Neural progenitor cell (in vitro differentiated cells): Measurements from ENCODE around the gene NCS1. TPM values are rescaled to one million over a fixed set of nuclear protein-coding genes. Genes with fewer than 3 reads are reported as not detected.

ENCODE experiments used
- DNase-seq: peaks from one replicate; pipeline ENCODE4 v3.0.0-alpha.2; 2016; ENCODE audit warnings: low spot score
- H2AFZ ChIP-seq: fragments of 200-600 bp; sonication (generic); replicated peaks from 2 replicates; pipeline ENCODE4 v1.6.1; 2016; ENCODE audit warnings: antibody characterized with exemption
- H3F3A ChIP-seq: fragments of 200-600 bp; sonication (generic); 2 replicates; pipeline ENCODE4 v1.6.1; 2016; ENCODE audit warnings: antibody characterized with exemption, low read depth
- H3K27ac ChIP-seq: fragments of 200-600 bp; sonication (generic); 2 replicates; pipeline ENCODE4 v1.5.1; 2016; ENCODE audit warnings: mild to moderate bottlenecking
- H3K27me3 ChIP-seq: fragments of 200-600 bp; sonication (generic); 2 replicates; pipeline ENCODE4 v1.6.1; 2016; ENCODE audit warnings: mild to moderate bottlenecking, moderate library complexity
- H3K36me3 ChIP-seq: fragments of 200-600 bp; sonication (generic); 2 replicates; pipeline ENCODE4 v1.5.1; 2016
- H3K4me1 ChIP-seq: fragments of 200-600 bp; sonication (generic); 2 replicates; pipeline ENCODE4 v1.6.1; 2016; ENCODE audit warnings: mixed run types
- H3K4me2 ChIP-seq: fragments of 200-600 bp; sonication (generic); 2 replicates; pipeline ENCODE4 v1.6.1; 2016
- H3K4me3 ChIP-seq: fragments of 200-600 bp; sonication (generic); 2 replicates; pipeline ENCODE4 v1.5.1; 2016
- H3K79me2 ChIP-seq: fragments of 200-600 bp; sonication (generic); 2 replicates; pipeline ENCODE4 v1.6.1; 2016; ENCODE audit warnings: low read depth
- H3K9ac ChIP-seq: fragments of 200-600 bp; sonication (generic); 2 replicates; pipeline ENCODE4 v1.6.1; 2016
- H3K9me3 ChIP-seq: fragments of 200-600 bp; sonication (generic); 2 replicates; pipeline ENCODE4 v1.5.1; 2016; ENCODE audit warnings: low read depth
- H4K20me1 ChIP-seq: fragments of 200-600 bp; sonication (generic); 2 replicates; pipeline ENCODE4 v1.6.1; 2016; ENCODE audit warnings: low read depth
- H3K27ac Mint-ChIP-seq: 3 replicates; pipeline ENCODE4 v1.8.0; 2021; ENCODE audit warnings: mixed read lengths
- H3K27me3 Mint-ChIP-seq: 2 replicates; pipeline ENCODE4 v1.8.0; 2022; ENCODE audit warnings: low read depth, mild to moderate bottlenecking, inconsistent platforms, moderate library complexity, mixed read lengths; ENCODE audit not compliant: insufficient read depth
- H3K36me3 Mint-ChIP-seq: 3 replicates; pipeline ENCODE4 v1.8.0; 2021; ENCODE audit warnings: mixed read lengths
- H3K4me1 Mint-ChIP-seq: 3 replicates; pipeline ENCODE4 v1.8.0; 2021; ENCODE audit warnings: mixed read lengths
- H3K4me3 Mint-ChIP-seq: 3 replicates; pipeline ENCODE4 v1.8.0; 2021; ENCODE audit warnings: mild to moderate bottlenecking, moderate library complexity, mixed read lengths
- H3K9me3 Mint-ChIP-seq: 3 replicates; pipeline ENCODE4 v1.8.0; 2020; ENCODE audit warnings: mixed read lengths
- CTCF ChIP-seq: fragments of 200-600 bp; sonication (generic); IDR thresholded peaks from 2 replicates; pipeline ENCODE4 v1.5.1; 2017; ENCODE audit warnings: antibody characterized with exemption, mild to moderate bottlenecking
- EZH2 ChIP-seq: fragments of 200-600 bp; sonication (generic); IDR thresholded peaks from 2 replicates; pipeline ENCODE4 v1.6.1; 2017; ENCODE audit warnings: antibody characterized with exemption, mild to moderate bottlenecking, moderate library complexity
- EZH2phosphoT487 ChIP-seq: fragments of 200-600 bp; sonication (generic); IDR thresholded peaks from 2 replicates; pipeline ENCODE4 v1.6.1; 2017; ENCODE audit warnings: antibody characterized with exemption
- total RNA-seq: library from RNA; depleted of rRNA; stranded (reverse); fragments of >200 nt; gene quantifications from 2 replicates; pipeline ENCODE4 v1.2.3, GENCODE V29; 2015; ENCODE audit warnings: low replicate concordance

Gene NCS1
- total RNA-seq, 1 donor from 2014 or later, result 16.0 TPM

GRCh38 chr9:130185017-130185416 is 12.8 kb downstream of the NCS1 start:
- peaks cover 11% of the 10 kb centered on the region for H3K27me3 Mint-ChIP-seq
- TF ChIP-seq EZH2 (no peak), EZH2phosphoT487 (no peak), CTCF (no peak)
- H3K4me2 ChIP-seq, result peak overlapping the region; percentile 61
- H3K27ac Mint-ChIP-seq, result peak overlapping the region; percentile 97
- no peak overlapping the region for H3K9ac ChIP-seq
- peaks cover 55% of the 10 kb centered on the region for H3K4me1 Mint-ChIP-seq
- peaks cover 66% of the 10 kb centered on the region for H3K79me2 ChIP-seq
- peaks cover 46% of the 10 kb centered on the region for H4K20me1 ChIP-seq
- no peak overlapping the region for H2AFZ ChIP-seq
- H3K27ac ChIP-seq, result peak overlapping the region; percentile 56
- H3K4me3 ChIP-seq, result no peak overlapping the region
- DNase-seq, result no peak
- H3K4me3 Mint-ChIP-seq, result peak overlapping the region; percentile 77
- no peaks in the 10 kb centered on the region for H3K36me3 ChIP-seq
- no peaks in the 10 kb centered on the region for H3K9me3 ChIP-seq
- no peaks in the 10 kb centered on the region for H3K36me3 Mint-ChIP-seq
- H3K4me1 ChIP-seq, result peaks cover 40% of the 10 kb centered on the region
- H3K9me3 Mint-ChIP-seq, result no peaks in the 10 kb centered on the region
- no peaks in the 10 kb centered on the region for H3K27me3 ChIP-seq
- peaks cover 22% of the 10 kb centered on the region for H3F3A ChIP-seq

GRCh38 chr9:130185490-130186031 is 13.4 kb downstream of the NCS1 start:
- peak overlapping the region; percentile 78 for H3K4me3 Mint-ChIP-seq
- peaks cover 40% of the 10 kb centered on the region for H3K4me1 ChIP-seq

GRCh38 chr9:130186051-130186450 is 13.8 kb downstream of the NCS1 start:
- peak overlapping the region; percentile 78 for H3K4me3 Mint-ChIP-seq

More at GRCh38 chr9:130185490-130186031, 13.4 kb downstream of the NCS1 start:
- Mint-ChIP-seq H3K4me1 (peaks cover 55% of the 10 kb centered on the region), H3K27ac (peak overlapping the region; percentile 97), H3K27me3 (peaks cover 11% of the 10 kb centered on the region), H3K9me3 (no peaks in the 10 kb centered on the region), H3K36me3 (no peaks in the 10 kb centered on the region)
- peaks cover 61% of the 10 kb centered on the region for H3K79me2 ChIP-seq
- H3K27me3 ChIP-seq, result no peaks in the 10 kb centered on the region
- no peaks in the 10 kb centered on the region for H3K9me3 ChIP-seq
- peak overlapping the region; percentile 61 for H3K4me2 ChIP-seq
- no peak overlapping the region for H3K4me3 ChIP-seq
- no peak for TF ChIP-seq EZH2phosphoT487
- TF ChIP-seq CTCF, result no peak
- no peak for TF ChIP-seq EZH2
- H4K20me1 ChIP-seq, result peaks cover 46% of the 10 kb centered on the region
- no peaks in the 10 kb centered on the region for H3K36me3 ChIP-seq
- no peak overlapping the region for H3K9ac ChIP-seq
- H3F3A ChIP-seq, result peaks cover 22% of the 10 kb centered on the region
- no peak overlapping the region for H2AFZ ChIP-seq
- DNase-seq, result peak; percentile 71
- peak overlapping the region; percentile 56 for H3K27ac ChIP-seq

More at GRCh38 chr9:130186051-130186450, 13.8 kb downstream of the NCS1 start:
- H2AFZ ChIP-seq, result no peak overlapping the region
- peaks cover 40% of the 10 kb centered on the region for H3K4me1 ChIP-seq
- H3K27me3 ChIP-seq, result no peaks in the 10 kb centered on the region
- H3K4me2 ChIP-seq, result peak overlapping the region; percentile 61
- DNase-seq, result no peak
- no peak overlapping the region for H3K4me3 ChIP-seq
- H3K79me2 ChIP-seq, result peaks cover 56% of the 10 kb centered on the region
- Mint-ChIP-seq H3K36me3 (no peaks in the 10 kb centered on the region), H3K9me3 (no peaks in the 10 kb centered on the region), H3K27ac (peak overlapping the region; percentile 97), H3K27me3 (peaks cover 11% of the 10 kb centered on the region), H3K4me1 (peaks cover 55% of the 10 kb centered on the region)
- H3K36me3 ChIP-seq, result no peaks in the 10 kb centered on the region
- H3K9ac ChIP-seq, result no peak overlapping the region
- H3F3A ChIP-seq, result peaks cover 22% of the 10 kb centered on the region
- H3K27ac ChIP-seq, result peak overlapping the region; percentile 56
- no peak for TF ChIP-seq EZH2phosphoT487
- no peak for TF ChIP-seq EZH2
- no peak for TF ChIP-seq CTCF
- no peaks in the 10 kb centered on the region for H3K9me3 ChIP-seq
- peaks cover 46% of the 10 kb centered on the region for H4K20me1 ChIP-seq
